DOHH2 (cell line): Measurements from ENCODE around the gene LMOD3.

Experiments used
- H3F3A ChIP-seq: fragments of 200-600 bp; sonication (generic), shearing (Covaris generic); 2 replicates; pipeline ENCODE4 v1.6.0; 2016; ENCODE audit warnings: antibody characterized with exemption, mild to moderate bottlenecking; ENCODE audit not compliant: control insufficient read depth, insufficient read depth
- H3K27ac ChIP-seq: fragments of 200-600 bp; sonication (generic); 2 replicates; pipeline ENCODE4 v1.5.1; 2014; ENCODE audit warnings: low read depth, mild to moderate bottlenecking, low read length, moderate library complexity
- H3K27me3 ChIP-seq: fragments of 200-600 bp; sonication (generic); 2 replicates; pipeline ENCODE4 v1.6.1; 2014; ENCODE audit warnings: mild to moderate bottlenecking, low read length, mixed read lengths; ENCODE audit not compliant: control insufficient read depth
- H3K36me3 ChIP-seq: fragments of 200-600 bp; sonication (generic); 2 replicates; pipeline ENCODE4 v1.6.1; 2014; ENCODE audit warnings: mild to moderate bottlenecking, low read length, moderate library complexity, mixed read lengths; ENCODE audit not compliant: control insufficient read depth
- H3K4me1 ChIP-seq: fragments of 200-600 bp; sonication (generic); 2 replicates; pipeline ENCODE4 v1.6.1; 2014; ENCODE audit warnings: mild to moderate bottlenecking, low read length, mixed read lengths; ENCODE audit not compliant: control insufficient read depth
- H3K4me2 ChIP-seq: fragments of 200-600 bp; sonication (generic); 2 replicates; pipeline ENCODE4 v1.6.0; 2014; ENCODE audit warnings: mild to moderate bottlenecking, low read length, moderate library complexity
- H3K4me3 ChIP-seq: fragments of 200-600 bp; sonication (generic); 2 replicates; pipeline ENCODE4 v1.5.1; 2014; ENCODE audit warnings: mild to moderate bottlenecking, low read length, mixed read lengths
- H3K79me2 ChIP-seq: fragments of 200-600 bp; sonication (generic); 2 replicates; pipeline ENCODE4 v1.6.1; 2014; ENCODE audit warnings: mild to moderate bottlenecking, low read length, mixed read lengths; ENCODE audit not compliant: control insufficient read depth
- H3K9me2 ChIP-seq: fragments of 200-600 bp; sonication (generic); replicated peaks from 2 replicates; pipeline ENCODE4 v1.6.1; 2014; ENCODE audit warnings: mild to moderate bottlenecking, low read length, mixed read lengths; ENCODE audit not compliant: control insufficient read depth
- H3K9me3 ChIP-seq: fragments of 200-600 bp; sonication (generic); 2 replicates; pipeline ENCODE4 v1.6.1; 2014; ENCODE audit warnings: antibody characterized with exemption, low read length, mixed read lengths; ENCODE audit not compliant: control insufficient read depth, insufficient read depth
- H4K20me1 ChIP-seq: fragments of 200-600 bp; sonication (generic); 2 replicates; pipeline ENCODE4 v1.6.0; 2014; ENCODE audit warnings: low read depth, mild to moderate bottlenecking, antibody characterized with exemption, low read length, moderate library complexity; ENCODE audit not compliant: control insufficient read depth, insufficient read depth
- CTCF ChIP-seq: fragments of 200-600 bp; sonication (generic); IDR thresholded peaks from one replicate; pipeline ENCODE4 v1.5.1; 2014; ENCODE audit warnings: antibody characterized with exemption, mild to moderate bottlenecking, low read depth, low read length; ENCODE audit not compliant: poor library complexity, severe bottlenecking
- EZH2phosphoT487 ChIP-seq: fragments of 200-600 bp; sonication (generic); IDR thresholded peaks from 2 replicates; pipeline ENCODE4 v1.6.1; 2017; ENCODE audit warnings: borderline replicate concordance, mild to moderate bottlenecking, antibody characterized with exemption, low read length, moderate library complexity, mixed read lengths

The LMOD3 gene

GRCh38 chr3:69107841-69108240 lies 14.6 kb downstream of the LMOD3 start:
- no peaks in the 10 kb centered on the region for H3K79me2 ChIP-seq
- H3K27ac ChIP-seq: no peak overlapping the region
- H3F3A ChIP-seq: no peaks in the 10 kb centered on the region
- no peaks in the 10 kb centered on the region for H3K27me3 ChIP-seq
- TF ChIP-seq EZH2phosphoT487 (no peak), CTCF (no peak)
- no peaks in the 10 kb centered on the region for H4K20me1 ChIP-seq
- H3K9me3 ChIP-seq: no peaks in the 10 kb centered on the region
- no peaks in the 10 kb centered on the region for H3K9me2 ChIP-seq
- peaks cover 8% of the 10 kb centered on the region for H3K36me3 ChIP-seq
- H3K4me3 ChIP-seq: no peak overlapping the region
- H3K4me1 ChIP-seq: no peaks in the 10 kb centered on the region
- no peak overlapping the region for H3K4me2 ChIP-seq

DNA sequence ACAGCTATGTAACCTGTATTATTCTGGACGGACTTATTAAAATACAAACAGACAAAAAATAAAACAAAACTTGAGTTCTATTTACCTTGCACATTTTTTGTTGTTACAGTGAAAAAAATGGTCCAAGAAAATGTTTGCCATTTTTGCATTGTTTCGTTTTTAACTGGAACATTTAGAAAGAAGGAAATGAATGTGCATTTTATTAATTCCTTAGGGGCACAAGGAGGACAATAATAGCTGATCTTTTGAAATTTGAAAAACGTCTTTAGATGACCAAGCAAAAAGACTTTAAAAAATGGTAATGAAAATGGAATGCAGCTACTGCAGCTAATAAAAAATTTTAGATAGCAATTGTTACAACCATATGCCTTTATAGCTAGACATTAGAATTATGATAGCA lies 17.1 kb downstream of the LMOD3 start:
- Histone ChIP-seq H3K9me2 (no peaks in the 10 kb centered on the region), H3F3A (no peaks in the 10 kb centered on the region), H3K27me3 (no peaks in the 10 kb centered on the region), H3K27ac (no peak overlapping the region), H3K79me2 (no peaks in the 10 kb centered on the region), H3K36me3 (peaks cover 19% of the 10 kb centered on the region), H3K4me2 (no peak overlapping the region), H3K4me3 (no peak overlapping the region), H4K20me1 (no peaks in the 10 kb centered on the region), H3K4me1 (no peaks in the 10 kb centered on the region), H3K9me3 (no peaks in the 10 kb centered on the region)
- no peak for TF ChIP-seq CTCF
- TF ChIP-seq EZH2phosphoT487: no peak

DNA sequence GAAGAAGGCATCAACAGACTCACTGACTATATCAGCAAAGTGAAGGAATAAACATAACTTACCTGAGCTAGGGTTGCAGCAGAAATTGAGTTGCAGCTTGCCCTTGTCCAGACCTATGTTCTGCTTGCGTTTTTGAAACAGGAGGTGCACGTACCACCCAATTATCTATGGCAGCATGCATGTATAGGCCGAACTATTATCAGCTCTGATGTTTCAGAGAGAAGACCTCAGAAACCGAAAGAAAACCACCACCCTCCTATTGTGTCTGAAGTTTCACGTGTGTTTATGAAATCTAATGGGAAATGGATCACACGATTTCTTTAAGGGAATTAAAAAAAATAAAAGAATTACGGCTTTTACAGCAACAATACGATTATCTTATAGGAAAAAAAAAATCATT lies 17.8 kb downstream of the LMOD3 start:
- H3K36me3 ChIP-seq: peaks cover 19% of the 10 kb centered on the region
- no peak overlapping the region for H3K27ac ChIP-seq
- H3F3A ChIP-seq: no peaks in the 10 kb centered on the region
- TF ChIP-seq EZH2phosphoT487 (no peak), CTCF (no peak)
- H3K4me3 ChIP-seq: no peak overlapping the region
- H3K4me1 ChIP-seq: no peaks in the 10 kb centered on the region
- H3K9me3 ChIP-seq: no peaks in the 10 kb centered on the region
- H3K27me3 ChIP-seq: no peaks in the 10 kb centered on the region
- no peaks in the 10 kb centered on the region for H3K9me2 ChIP-seq
- no peaks in the 10 kb centered on the region for H4K20me1 ChIP-seq
- no peak overlapping the region for H3K4me2 ChIP-seq
- H3K79me2 ChIP-seq: no peaks in the 10 kb centered on the region

DNA sequence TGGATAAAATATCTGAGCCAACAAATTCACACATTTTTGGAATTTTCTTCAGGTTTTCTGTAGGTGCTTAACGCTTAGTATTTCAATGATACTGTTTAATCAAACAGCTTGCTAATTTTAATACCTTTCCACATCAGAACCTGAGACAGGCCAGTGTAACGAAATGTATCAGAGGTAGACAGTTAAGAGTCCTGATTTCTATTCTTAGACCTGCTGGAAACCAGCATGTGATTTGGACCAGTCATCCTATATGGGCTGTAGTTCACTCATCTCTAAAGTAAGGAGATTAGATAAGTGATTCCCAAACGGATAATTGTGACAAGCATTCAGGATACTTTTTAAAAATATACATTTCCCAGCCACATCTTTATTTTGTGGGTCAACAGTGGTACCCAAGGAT lies 19.3 kb downstream of the LMOD3 start:
- H3K79me2 ChIP-seq: no peaks in the 10 kb centered on the region
- H4K20me1 ChIP-seq: no peaks in the 10 kb centered on the region
- no peak overlapping the region for H3K4me3 ChIP-seq
- H3F3A ChIP-seq: no peaks in the 10 kb centered on the region
- H3K27me3 ChIP-seq: no peaks in the 10 kb centered on the region
- H3K4me2 ChIP-seq: no peak overlapping the region
- H3K4me1 ChIP-seq: no peaks in the 10 kb centered on the region
- peaks cover 19% of the 10 kb centered on the region for H3K36me3 ChIP-seq
- no peak overlapping the region for H3K27ac ChIP-seq
- H3K9me2 ChIP-seq: no peaks in the 10 kb centered on the region
- H3K9me3 ChIP-seq: no peaks in the 10 kb centered on the region
- TF ChIP-seq CTCF: no peak
